Smooth muscle cell (in vitro differentiated cells): ENCODE measurements around the gene TLR9. TPM values are rescaled to one million over a fixed set of nuclear protein-coding genes. Genes with fewer than 3 reads are reported as not detected.
A peak's percentile ranks its signal among the peaks of the same experiment; 100 is the strongest.

Experiments used
- DNase-seq: peaks from one replicate; lab custom pipeline; 2025; ENCODE audit not compliant: unreplicated experiment; lab: John Stamatoyannopoulos, UW
- H2AFZ ChIP-seq: fragments of 200-600 bp; sonication (generic); 2 replicates; pipeline ENCODE4 v1.6.0; 2016; ENCODE audit warnings: antibody characterized with exemption, low read depth, mild to moderate bottlenecking
- H3F3A ChIP-seq: fragments of 200-600 bp; sonication (generic); 2 replicates; pipeline ENCODE4 v1.6.0; 2017; ENCODE audit warnings: antibody characterized with exemption, low read depth
- H3K27ac ChIP-seq: fragments of 200-600 bp; sonication (generic); 2 replicates; pipeline ENCODE4 v1.5.1; 2016; ENCODE audit warnings: low read depth, mild to moderate bottlenecking
- H3K27me3 ChIP-seq: fragments of 200-600 bp; sonication (generic); 2 replicates; pipeline ENCODE4 v1.6.1; 2016; ENCODE audit warnings: low read depth, mild to moderate bottlenecking
- H3K36me3 ChIP-seq: fragments of 200-600 bp; sonication (generic); 2 replicates; pipeline ENCODE4 v1.5.1; 2016; ENCODE audit warnings: low read depth
- H3K4me1 ChIP-seq: fragments of 200-600 bp; sonication (generic); 2 replicates; pipeline ENCODE4 v1.5.1; 2016; ENCODE audit warnings: low read depth
- H3K4me2 ChIP-seq: fragments of 200-600 bp; sonication (generic); 2 replicates; pipeline ENCODE4 v1.6.0; 2016; ENCODE audit warnings: mild to moderate bottlenecking
- H3K4me3 ChIP-seq: fragments of 200-600 bp; sonication (generic); 2 replicates; pipeline ENCODE4 v1.5.1; 2016; ENCODE audit warnings: mild to moderate bottlenecking
- H3K79me2 ChIP-seq: fragments of 200-600 bp; sonication (generic); 2 replicates; pipeline ENCODE4 v1.6.0; 2016; ENCODE audit warnings: low read depth, mild to moderate bottlenecking
- H3K9ac ChIP-seq: fragments of 200-600 bp; sonication (generic); 2 replicates; pipeline ENCODE4 v1.6.0; 2016; ENCODE audit warnings: low read depth
- H3K9me3 ChIP-seq: fragments of 200-600 bp; sonication (generic); replicated peaks from 2 replicates; pipeline ENCODE4 v1.5.1; 2016; ENCODE audit warnings: low read depth
- H4K20me1 ChIP-seq: fragments of 200-600 bp; sonication (generic); 2 replicates; pipeline ENCODE4 v1.6.0; 2016; ENCODE audit warnings: low read depth
- CTCF ChIP-seq: fragments of 200-600 bp; sonication (generic); IDR thresholded peaks from 2 replicates; pipeline ENCODE4 v1.5.1; 2017; ENCODE audit warnings: borderline replicate concordance, mild to moderate bottlenecking, antibody characterized with exemption; ENCODE audit not compliant: insufficient read depth, poor library complexity, severe bottlenecking
- WGBS: methylation state at CpG from one replicate; pipeline ENCODE4 v1.1.7; 2016; ENCODE audit warnings: low lambda C conversion rate; 5-methylcytosine and 5-hydroxymethylcytosine counted together
- polyA plus RNA-seq: library from polyadenylated mRNA; unstranded; fragments of >200 nt; fragmentation: Nextera tagmentation; extraction: Ambion mirVana; gene quantifications from 2 replicates; pipeline ENCODE4 v1.2.1, GENCODE V29; 2016
- total RNA-seq: library from RNA; depleted of rRNA; stranded (reverse); fragments of >200 nt; gene quantifications from 2 replicates; pipeline ENCODE4 v1.2.3, GENCODE V29; 2014

TLR9 gene
- total and polyA plus RNA-seq, 2 experiments from 2014 or later, result 0.09 TPM; not detected in 1

GRCh38 chr3:52240059-52240885 is 14.8 kb upstream of the TLR9 start:
- TF ChIP-seq CTCF, result no peak
- H3K4me2 ChIP-seq, result peak overlapping the region; percentile 82
- peak; percentile 34 for DNase-seq
- peak overlapping the region; percentile 72 for H3K27ac ChIP-seq
- peak overlapping the region; percentile 80 for H3K4me3 ChIP-seq
- H3K9ac ChIP-seq, result no peak overlapping the region
- WGBS, result 63% methylated on average over 1 of the region's 1 CpG
- H3K79me2 ChIP-seq, result peaks cover 33% of the 10 kb centered on the region
- peaks cover 16% of the 10 kb centered on the region for H4K20me1 ChIP-seq
- H2AFZ ChIP-seq, result no peak overlapping the region
- H3F3A ChIP-seq, result peaks cover 9% of the 10 kb centered on the region
- H3K27me3 ChIP-seq, result no peaks in the 10 kb centered on the region
- H3K4me1 ChIP-seq, result peaks cover 11% of the 10 kb centered on the region
- no peaks in the 10 kb centered on the region for H3K36me3 ChIP-seq
- H3K9me3 ChIP-seq, result no peaks in the 10 kb centered on the region

- H3K36me3 ChIP-seq, result no peaks in the 10 kb centered on the region
- WGBS, result 1% methylated on average over 81 of the region's 92 CpGs
Measured at GRCh38 chr3:52238761-52239701, 13.6 kb upstream of the TLR9 start, which contains the start of gene TWF2. Gene TWF2 (minus strand): TSS chr3:52239158. CDS start chr3:52239016, 142 bp downstream.

GRCh38 chr3:52238193-52238760 is 12.8 kb upstream of the TLR9 start:
- 18% methylated on average over 11 of the region's 11 CpGs for WGBS
- H3K4me3 ChIP-seq, result peak overlapping the region; percentile 80
- H2AFZ ChIP-seq, result no peak overlapping the region
- H4K20me1 ChIP-seq, result peaks cover 32% of the 10 kb centered on the region
- peaks cover 11% of the 10 kb centered on the region for H3K4me1 ChIP-seq
- TF ChIP-seq CTCF, result no peak
- DNase-seq, result no peak
- H3K4me2 ChIP-seq, result peak overlapping the region; percentile 82
- H3K27ac ChIP-seq, result peak overlapping the region; percentile 94
- H3K9ac ChIP-seq, result peak overlapping the region; percentile 81
- H3K79me2 ChIP-seq, result peaks cover 47% of the 10 kb centered on the region
- no peaks in the 10 kb centered on the region for H3K27me3 ChIP-seq
- H3F3A ChIP-seq, result peaks cover 9% of the 10 kb centered on the region
- no peaks in the 10 kb centered on the region for H3K36me3 ChIP-seq
- H3K9me3 ChIP-seq, result no peaks in the 10 kb centered on the region

More at GRCh38 chr3:52238761-52239701, 13.6 kb upstream of the TLR9 start, which contains the start of gene TWF2:
- peak within 1 kb of the TSS; percentile 80 for H3K4me3 ChIP-seq
- H3K9ac ChIP-seq, result peak within 1 kb of the TSS; percentile 81
- peak within 1 kb of the TSS; percentile 94 for H3K27ac ChIP-seq
- H3K4me1 ChIP-seq, result peaks cover 11% of the 10 kb centered on the region
- peaks cover 27% of the 10 kb centered on the region for H4K20me1 ChIP-seq
- peak; percentile 47 for DNase-seq
- H3K9me3 ChIP-seq, result no peaks in the 10 kb centered on the region
- H3K4me2 ChIP-seq, result peak within 1 kb of the TSS; percentile 82
- no peak within 1 kb of the TSS for H2AFZ ChIP-seq
- TF ChIP-seq CTCF, result peak; percentile 9
- peaks cover 45% of the 10 kb centered on the region for H3K79me2 ChIP-seq
- peaks cover 9% of the 10 kb centered on the region for H3F3A ChIP-seq
- no peaks in the 10 kb centered on the region for H3K27me3 ChIP-seq
